Measurements from ENCODE around the gene MAST2. TPM values are rescaled to one million over a fixed set of nuclear protein-coding genes. Genes with fewer than 3 reads are reported as not detected.

MAST2 gene
- total RNA-seq, 1 experiment from 2014 or later: 14.2 TPM

DNA sequence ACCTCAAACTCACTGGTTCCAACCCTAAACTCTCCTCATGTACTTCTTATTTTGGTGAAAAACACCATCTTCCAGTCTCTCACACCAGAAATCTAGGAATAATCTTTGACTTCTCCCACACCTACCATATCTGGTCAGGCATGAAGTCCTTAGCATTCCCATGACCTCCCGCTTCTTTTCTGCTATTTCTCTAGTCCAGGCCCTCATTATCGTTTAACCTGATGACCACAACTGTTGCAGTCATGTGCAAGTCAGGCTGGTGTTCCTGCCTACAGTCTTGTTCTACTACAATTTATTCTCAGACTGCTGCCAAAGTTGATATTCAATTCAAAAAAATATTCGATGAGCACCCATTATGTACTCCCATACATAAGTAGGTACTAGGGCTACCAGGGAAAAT is 257.7 kb downstream of the MAST2 start:
- DNase-seq (ENCODE audit: low read depth): no peak

DNA sequence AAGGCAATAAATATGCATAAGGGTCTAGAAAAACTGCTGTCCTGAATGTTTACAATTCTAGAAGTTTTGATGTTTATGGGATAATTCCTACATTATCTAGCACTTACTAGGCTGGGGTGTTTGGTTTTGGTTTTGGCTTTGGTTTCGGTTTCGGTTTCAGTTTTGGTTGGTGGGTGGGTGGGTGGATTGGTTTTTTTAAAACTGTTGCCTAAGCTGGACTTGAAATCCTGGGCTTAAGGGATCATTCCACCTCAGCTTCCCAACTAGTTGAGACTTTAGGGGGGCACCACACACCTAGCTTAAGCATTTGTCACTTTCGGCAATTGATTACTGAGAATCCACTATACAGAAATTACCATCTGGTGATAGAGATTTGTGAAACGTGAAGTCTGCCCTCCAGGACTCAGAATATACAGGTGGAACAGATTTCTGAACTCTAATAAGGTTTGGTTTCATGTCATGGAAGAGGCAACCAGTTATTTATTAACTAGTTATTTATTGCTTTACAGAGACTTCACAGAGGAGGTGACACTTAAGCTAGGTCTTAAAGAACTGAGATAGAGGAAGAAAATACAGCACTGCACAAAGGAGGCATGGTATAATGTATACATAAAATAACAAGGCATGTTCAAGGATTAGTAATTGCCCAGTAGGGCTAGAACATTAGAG is 259.4 kb downstream of the MAST2 start:
- peak; percentile 55 for DNase-seq (ENCODE audit: low read depth)

DNA sequence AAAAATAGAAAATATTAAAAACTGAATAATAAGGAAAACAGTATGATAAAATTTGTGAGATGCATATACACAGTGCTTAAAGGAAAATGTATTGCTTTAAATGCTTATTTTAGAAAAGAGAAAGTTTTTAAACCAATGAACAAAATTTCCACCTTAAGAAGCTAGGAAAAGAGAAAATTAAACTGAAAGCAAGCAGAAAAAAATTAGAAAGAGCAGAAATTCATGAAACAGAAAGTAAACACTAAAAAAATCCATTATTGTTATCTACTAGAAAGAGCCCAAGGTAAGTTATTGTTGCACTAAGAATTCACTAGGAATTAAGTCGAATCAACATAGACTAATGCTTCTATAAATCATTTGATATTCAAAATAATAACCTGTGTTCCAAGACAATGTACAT is 261.3 kb downstream of the MAST2 start:
- no peak for DNase-seq (ENCODE audit: low read depth)

DNA sequence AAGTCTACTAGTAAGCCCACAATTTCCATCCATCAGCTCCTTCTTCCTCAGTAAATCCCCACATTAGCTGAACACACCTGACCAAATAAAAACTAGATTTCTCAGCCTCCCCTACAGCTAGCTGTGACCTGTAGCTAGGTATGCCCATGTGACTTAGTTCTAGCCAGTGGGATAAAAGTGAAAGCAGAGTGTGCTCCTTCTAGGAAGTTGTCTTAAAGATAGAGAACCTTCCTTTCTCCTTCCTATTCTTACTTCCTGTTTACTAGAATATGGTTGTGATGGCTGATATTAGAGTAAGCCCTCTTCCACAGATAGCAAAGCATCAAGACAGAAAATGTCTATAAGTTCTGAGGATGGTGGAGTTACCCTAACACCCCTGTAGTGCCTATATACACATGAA is 262.0 kb downstream of the MAST2 start:
- DNase-seq (ENCODE audit: low read depth): no peak

DNA sequence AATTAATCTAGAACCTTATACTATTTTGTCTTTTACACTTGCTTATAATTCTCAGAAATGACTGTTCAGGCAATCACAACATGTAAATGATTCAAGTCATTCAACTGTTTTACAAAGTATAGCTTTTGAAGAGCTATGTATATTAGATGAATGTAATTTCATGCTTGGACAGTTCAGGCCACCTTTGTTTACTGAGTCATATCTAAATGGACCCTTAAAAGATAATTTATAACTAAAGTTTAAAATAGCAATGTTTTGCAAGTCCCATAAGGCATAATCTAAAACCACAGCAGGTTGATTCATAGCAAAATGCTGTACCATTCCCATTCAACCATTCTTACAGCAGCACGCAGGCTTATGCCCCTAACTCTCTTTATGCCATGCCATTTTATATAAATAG is 264.2 kb downstream of the MAST2 start:
- DNase-seq (ENCODE audit: low read depth): no peak

DNA sequence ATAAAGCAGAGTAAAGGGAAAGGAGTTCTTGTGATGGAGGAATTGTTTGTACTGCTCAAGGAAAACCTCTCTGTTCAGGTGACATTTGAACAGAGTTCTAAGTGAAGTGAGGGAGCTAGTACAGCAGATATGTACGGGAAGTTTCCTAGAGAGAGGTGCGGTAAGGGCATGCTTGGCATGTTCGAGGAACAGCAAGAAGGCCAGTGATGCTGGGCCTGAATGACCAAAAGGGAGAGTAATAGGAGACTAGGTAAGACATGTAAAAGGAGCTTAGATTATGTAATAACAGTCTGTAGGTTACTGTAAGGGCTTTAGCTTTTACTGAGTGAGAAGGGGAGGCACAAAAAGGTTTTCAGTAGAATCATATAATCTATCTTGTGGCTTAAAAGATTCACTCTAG is 265.1 kb downstream of the MAST2 start:
- no peak for DNase-seq (ENCODE audit: low read depth)

DNA sequence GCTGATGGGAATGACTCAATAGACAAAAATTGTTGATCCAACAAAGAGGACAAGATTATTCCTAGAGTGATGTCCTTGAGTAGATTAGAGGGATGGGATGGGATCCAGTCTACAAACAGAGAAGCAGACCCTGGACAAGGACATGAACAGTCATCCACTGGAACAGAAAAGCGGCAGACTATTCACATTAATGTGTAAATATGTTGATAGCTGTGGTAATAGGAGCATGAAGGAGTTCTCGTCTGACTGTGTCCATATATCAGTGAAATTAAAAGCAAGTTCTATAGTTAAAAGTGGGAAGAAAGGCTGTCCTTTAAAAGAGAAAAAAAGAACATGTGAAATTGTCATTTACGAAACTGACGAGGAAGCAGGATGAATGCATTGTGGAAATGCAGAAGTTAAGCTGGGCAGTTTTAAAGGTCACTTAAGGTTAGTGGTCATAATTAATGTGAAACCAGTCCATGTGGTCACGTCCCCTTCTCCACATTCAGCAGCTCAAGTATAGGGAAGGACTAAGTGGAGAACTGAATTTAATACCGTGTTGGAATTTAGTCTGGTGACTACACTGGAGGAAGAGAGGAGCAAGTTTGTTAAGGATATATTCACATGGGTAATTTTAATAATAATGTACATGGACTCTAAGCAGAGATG is 266.9 kb downstream of the MAST2 start:
- no peak for DNase-seq (ENCODE audit: low read depth)

DNA sequence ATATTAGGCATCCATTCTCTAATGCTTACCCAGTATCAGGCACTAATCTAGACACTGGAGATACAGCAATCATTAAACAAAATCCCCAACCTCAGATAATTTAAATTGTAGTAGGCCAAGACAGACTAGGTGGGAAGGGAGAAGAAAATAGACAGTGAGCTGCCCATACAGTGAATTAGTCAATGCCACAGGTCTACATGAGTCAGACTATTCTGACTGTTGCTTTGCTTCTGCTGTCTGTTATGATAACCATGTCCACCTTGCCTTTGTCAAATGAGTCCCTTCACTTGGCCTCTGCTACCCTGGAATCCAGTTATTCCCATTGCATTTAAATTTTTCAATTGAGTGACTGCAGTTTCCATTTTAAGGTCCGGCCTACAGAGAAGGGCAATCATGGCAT is 269.6 kb downstream of the MAST2 start:
- DNase-seq (ENCODE audit: low read depth): no peak

DNA sequence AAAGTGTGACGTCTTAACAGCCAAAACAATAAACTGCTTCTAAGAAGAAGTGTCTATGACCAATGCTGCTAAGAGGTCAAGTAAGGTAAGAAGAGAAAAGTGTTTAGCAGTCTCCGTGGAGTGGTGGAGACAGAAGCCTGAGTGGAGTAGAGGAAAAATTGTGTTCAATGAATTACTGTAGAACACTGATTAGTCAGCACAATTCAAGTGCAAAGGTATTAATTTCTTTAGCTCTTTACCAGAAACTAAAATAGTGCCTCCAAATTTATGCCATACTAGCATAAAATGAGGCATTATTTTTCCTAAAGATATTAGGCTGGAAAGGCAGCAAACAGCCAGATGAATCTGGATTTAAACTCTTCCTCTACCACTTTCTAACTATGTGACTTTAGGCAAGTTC is 272.9 kb downstream of the MAST2 start:
- DNase-seq (ENCODE audit: low read depth): no peak

DNA sequence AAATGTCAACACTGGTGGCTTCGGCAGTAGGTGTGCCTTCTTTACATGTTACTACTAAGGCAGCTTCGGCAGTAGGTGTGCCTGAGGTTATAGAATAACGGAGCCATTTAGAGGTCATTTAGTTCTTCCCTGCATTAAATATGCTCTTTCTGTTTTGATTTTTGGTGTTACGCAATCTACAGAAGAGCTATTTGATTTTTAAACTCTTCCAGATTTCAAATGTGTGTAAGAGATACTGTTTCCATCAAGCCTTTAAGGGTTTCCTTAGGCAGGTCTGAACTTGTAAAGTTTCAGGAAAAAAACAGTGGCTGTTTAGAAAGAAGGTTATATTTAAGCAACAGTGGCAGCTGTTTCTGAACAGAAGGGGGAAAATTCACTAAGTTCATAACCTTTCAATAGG is 274.2 kb downstream of the MAST2 start:
- no peak for DNase-seq (ENCODE audit: low read depth)

DNA sequence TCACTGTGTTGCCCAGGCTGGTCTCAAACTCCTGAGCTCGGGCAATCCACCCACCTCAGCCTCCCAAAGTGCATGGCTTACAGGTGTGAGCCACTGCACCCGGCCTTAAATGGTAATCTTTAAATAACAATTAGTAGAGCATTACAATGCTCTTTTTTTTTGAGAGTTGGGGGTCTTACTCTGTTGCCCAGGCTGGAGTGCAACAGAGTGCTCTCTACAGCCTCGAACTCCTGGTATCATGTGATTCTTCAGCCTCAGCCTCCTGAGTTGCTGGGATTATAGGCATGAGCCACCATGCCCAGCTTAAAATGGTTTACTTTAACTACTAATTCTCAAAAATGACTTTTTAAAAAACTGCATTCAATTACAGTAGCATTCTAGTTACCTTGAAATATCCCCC is 276.8 kb downstream of the MAST2 start:
- DNase-seq (ENCODE audit: low read depth): no peak

DNA sequence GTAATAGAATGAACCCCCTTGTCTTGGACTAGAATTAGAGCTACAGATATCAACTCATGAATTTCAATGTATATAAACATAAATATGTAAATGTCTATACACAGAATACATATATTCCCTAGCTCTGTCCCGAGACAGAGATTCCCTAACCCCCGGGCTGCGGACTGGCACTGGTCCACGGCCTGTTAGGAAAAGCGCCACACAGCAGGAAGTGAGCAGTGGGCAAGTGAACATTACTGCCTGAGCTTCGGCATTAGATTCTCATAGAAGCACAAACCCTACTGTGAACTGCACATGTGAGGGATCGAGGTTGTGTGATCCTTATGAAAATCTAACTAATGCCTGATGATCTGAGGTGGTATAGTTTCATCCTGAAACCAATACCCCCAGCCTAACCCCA is 277.8 kb downstream of the MAST2 start:
- DNase-seq (ENCODE audit: low read depth): no peak

DNA sequence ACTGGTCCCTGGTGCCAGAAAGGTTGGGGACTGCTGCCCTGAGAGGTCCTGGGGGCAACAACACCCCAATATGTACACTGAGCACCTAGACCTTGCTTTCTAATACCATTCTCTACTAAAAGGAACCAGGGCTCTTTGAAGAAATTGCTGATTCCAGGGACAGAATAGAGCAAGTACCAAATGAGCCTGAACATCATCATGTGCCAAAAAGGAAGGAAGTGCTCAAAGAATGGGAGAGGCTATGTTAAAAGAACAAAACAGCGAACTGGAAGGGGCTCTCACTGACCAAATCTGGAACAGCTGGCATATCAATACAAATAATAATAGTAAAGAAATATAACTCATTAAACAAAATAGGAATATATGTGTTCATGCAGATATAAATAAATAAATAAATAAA is 278.2 kb downstream of the MAST2 start:
- no peak for DNase-seq (ENCODE audit: low read depth)

DNA sequence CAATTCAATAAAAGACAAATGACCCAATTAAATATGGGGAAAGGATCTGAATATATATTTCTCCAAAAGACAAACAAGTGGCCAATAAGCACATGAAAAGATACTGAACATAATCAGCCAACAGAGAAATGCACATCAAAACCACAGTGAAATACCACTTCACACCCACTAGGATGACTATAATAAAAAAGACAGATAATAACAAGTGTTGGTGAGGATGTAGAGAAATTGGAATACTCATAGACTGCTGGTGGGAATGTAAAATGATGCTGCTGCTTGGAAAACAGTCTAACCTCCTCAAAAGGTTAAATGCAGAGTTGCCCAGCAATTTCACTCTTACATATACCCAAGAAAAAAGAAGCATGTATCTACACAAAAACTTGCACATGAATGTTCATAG is 280.2 kb downstream of the MAST2 start:
- no peak for DNase-seq (ENCODE audit: low read depth)

DNA sequence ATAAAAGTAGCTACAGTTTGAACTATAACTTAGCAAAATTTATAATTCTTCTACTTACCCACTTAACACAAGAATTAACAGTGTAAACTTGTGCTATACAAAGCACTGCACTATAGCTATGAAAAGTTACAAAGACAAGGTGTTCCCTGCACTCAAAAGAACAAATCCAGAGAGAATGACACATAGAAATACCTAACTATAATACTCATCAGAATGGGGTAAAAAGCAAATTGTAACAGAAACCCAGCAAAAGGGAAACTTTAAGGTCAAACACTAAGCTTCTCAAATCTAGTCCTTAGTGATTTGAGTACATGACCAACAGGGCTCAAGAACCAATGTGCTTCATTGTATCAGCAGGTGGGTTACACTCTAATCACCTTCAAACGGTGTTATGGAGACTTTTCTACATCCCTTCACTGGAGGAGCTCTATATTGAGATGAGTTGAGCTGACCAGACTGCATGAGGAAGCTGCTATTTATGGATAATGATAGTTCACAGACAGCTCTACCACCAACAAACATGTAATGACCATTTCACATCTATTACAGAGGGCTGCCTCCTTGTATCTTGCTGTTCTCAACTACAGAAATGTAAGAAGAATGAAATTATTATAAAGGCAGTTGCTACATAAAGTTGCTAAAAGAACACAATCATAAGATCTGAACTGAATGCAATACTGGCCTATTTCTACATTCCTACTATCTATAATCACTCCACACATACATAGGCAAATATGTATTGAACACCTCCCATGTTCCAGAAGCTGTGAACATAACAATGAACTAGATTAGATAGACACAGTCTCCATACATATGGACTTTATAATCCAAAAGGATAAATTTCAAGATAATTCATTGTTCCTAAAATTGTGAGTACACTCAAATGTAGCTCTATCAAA is 281.4 kb downstream of the MAST2 start:
- peak; percentile 4 for DNase-seq (ENCODE audit: low read depth)

Other genes with a start within 250 kb of the MAST2 start
- gene NASP, start 219.6 kb upstream of the MAST2 start, total RNA-seq (2014; rRNA removed; shearing (Covaris generic)): 133 and 157 TPM in 2 replicates
- 0.20 and 0.36 TPM in 2 replicates for gene CCDC17, start 179.6 kb upstream of the MAST2 start, total RNA-seq (2014; rRNA removed; shearing (Covaris generic))
- gene GPBP1L1, start 117.1 kb upstream of the MAST2 start, total RNA-seq (2014; rRNA removed; shearing (Covaris generic)): 105 and 122 TPM in 2 replicates
- gene TMEM69, start 115.4 kb upstream of the MAST2 start, total RNA-seq (2014; rRNA removed; shearing (Covaris generic)): 40.5 and 49.0 TPM in 2 replicates
- 7.9 and 9.4 TPM in 2 replicates for gene IPP, start 53.0 kb upstream of the MAST2 start, total RNA-seq (2014; rRNA removed; shearing (Covaris generic))

Data from RPMI7951 (cell line).